KBM-7 (cell line): ENCODE measurements around the gene NRN1L.

Experiments
- DNase-seq: peaks from one replicate; pipeline ENCODE4 v3.0.0-alpha.2; 2015
- in situ Hi-C: fragments of 300-500 bp; cut with MboI; formaldehyde crosslinking; loops from 2 replicates; pipeline ENCODE4 v1.14.3; 2020; ENCODE audit warnings: low sequenced_read_pairs, low pct_unique_long_range_greater_than_20kb, mixed read lengths

Gene NRN1L

DNA sequence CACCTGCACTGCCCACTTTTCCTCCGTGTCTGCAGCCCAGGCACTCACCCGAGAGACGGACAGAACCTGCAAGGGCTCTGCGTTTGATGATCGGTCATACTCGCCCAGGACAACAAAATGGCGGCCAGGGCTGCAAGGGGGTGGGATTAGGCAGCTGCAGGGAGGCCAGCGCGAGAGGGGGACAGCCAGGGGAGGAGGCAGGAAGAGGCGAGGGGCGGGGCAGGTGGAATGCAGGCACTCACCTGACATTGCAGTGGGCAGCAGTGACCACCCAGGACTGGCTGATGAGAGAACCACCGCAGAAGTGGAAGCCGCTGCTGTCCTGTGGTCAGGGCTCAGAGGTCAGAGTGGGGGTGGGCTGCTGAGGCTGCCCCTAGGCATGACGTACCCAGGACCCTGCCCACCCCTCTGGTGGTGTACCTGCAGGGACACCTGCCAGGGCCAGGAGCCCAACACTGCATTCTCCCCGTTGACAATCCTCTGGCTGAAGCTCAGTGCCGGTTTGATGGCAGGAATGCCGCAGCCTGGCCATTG lies 46.1 kb downstream of the NRN1L start:
- no peak for DNase-seq
- in situ Hi-C loops, result no loop called here

DNA sequence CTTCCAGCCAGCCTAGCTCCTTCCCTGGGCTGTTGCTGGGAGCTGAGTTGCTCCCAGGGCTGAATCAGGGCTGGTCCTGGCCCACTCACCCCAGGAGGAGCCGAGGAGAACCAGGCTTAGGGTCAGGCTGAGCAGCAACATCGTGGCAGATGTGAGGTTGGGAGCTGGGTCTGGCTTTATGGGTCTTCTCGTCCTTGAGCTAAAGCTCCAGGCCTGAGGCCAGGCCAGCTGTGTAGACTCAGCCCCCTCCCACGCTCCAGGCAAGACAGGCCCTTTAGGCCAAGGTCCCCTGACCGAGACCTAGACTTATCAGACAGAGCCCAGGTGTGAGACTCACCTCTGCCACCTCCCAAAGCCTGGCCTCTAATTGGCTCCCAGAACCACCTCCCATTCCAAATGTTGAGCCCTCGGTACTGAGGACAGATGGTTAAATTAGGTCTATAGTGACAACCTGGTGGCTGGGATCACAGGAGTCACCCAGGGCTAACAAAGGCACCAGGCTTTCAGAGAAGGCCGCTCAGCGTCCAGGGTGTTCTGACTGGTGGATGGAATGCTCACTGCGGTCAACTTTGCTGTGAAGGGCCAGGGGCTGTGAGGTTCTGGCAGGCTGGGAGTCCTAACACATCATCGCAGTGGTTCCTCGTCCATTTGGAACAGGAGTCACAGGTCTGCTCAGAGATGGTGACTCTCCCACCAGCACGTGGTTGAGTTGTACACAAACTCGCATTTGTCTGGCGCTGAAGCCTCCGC lies 47.2 kb downstream of the NRN1L start, which contains the start of gene CTRL:
Gene CTRL, minus strand, starts transcription at position 151 of the 750 bp plus-strand sequence. Its CDS starts 10 bp downstream, at position 141.
- in situ Hi-C loops, result no loop called here
- DNase-seq, result no peak

DNA sequence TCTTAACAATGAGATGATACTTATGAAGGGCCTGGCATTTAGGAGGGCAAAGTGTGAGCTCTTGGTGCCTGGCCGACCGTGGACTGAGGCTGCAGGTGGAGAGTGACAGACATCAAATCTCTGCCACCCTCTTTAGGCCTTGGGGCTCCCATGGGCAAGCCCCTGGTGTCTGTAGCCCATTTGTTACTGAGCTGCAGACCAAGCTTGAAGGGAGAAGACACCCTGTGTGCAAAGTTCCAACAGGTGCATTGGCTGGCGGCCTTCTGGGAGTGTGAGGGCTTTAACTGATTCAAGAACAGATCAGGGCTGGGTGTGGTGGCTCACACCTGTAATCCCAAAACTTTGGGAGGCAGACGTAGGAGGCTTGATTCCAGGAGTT lies 47.8 kb downstream of the NRN1L start:
- in situ Hi-C loops, result no loop called here
- DNase-seq, result no peak

DNA sequence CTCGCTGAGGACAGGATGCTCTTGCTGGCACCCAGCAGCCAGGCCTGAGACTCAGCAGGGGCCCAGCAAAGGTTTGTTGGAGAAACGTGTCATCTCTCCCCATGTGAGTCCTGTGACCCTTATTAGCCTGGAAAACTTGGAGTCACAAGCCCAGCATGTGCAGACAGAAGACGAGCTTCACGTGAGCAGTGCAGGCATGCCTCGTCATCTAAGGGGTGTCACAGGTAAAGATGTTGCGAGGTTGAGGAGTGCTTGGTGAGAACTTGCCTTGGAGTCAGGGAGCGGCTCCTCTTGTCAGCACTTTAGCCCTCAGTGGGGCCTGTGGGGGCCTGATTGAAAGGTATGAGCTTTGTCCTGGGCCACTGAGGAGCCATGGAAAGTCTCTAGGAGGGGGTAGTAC lies 49.1 kb downstream of the NRN1L start:
- DNase-seq, result no peak

DNA sequence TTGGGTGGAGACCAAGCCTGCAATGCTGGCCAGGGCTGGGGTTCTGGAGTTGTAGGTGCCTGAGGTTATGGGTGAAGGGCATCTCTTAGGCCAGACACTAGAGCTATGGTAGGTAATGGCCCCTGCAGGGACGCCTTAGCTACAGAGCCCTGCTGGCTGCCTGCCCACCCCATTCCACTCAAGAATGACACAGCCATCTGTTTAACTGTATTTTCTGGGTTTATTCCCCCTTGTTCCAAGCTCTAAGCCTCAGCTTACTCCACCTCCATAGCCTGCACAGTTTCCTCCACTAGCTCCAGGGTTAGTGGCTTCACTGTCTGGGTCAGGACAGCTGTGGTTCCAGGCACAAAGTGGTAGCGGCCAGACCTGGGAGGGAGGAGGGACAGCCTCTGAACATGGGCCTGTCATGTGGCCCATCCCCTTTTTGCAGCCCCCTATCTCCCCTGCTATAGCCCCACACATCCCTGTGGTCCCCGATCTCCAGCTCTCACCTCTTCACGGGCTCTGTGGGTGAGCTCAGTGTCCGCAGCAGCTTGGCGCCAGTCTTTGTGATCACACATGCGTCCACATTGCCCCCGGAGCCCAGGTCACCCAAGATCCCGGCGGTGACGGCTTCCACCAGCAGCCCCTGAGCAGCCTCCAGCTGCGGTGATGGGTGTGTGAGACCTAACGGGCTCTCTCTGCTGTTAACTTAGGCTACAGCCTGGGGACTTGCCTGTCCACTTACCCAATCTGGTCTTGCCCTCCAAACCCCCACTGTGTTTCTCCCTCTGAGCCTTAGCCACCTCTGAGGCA lies 49.8 kb downstream of the NRN1L start:
- no peak for DNase-seq
- in situ Hi-C loops, result no loop called here

More for the DNA sequence above, 49.1 kb downstream of the NRN1L start:
- in situ Hi-C loops, result no loop called here

DNA sequence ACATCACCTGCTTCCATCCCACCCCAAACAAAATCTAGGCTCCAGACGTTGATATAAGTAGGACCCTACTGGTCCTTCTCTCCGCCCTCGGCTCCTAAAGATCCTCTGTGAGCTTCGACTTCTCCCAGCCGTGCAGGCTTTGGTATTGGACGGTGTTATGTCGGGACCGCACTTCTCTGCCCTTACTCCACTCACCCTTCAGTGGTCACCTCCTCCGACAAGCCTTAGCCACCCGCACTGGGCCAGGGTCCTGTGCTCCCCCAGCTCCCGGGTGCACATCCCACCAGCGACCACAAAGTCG lies 50.4 kb downstream of the NRN1L start:
- in situ Hi-C loops, result no loop called here
- no peak for DNase-seq

DNA sequence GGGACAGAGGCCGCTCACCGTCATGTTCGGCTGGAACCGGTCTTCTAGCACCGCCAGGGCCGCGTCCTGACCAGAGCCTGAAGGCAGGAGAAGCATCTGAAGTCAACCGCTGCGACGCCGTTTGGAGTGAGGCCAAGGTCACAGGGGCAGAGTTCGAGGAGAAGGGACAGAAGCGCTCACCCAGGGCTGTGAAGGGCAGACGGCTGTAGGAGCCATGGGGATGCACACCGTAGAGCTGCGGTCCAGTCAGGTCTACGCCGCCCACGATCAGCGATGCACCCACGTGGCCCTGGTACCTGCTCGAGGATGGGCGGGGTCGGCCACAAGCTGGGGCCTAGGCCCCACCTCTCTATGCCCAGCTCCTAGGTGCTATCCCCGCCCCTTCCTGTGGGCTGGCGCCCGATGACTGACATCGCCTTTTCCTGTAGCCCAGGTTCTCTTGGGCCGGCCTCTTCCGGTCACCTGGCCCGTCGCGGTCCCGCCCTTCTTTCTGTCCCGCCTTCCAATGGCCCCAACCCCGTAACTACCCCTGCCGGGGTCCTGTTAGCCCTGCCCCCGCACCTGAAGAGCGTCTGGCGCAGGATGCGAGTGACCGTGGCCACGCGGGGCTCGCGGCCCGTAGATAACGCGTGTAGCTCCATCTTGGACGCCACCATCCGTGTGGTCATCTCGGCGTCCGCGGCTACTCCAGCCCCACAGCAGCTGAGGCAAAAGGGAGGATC lies 50.9 kb downstream of the NRN1L start:
- in situ Hi-C loops, result no loop called here
- DNase-seq, result peak; percentile 96
